Keratinocyte (primary cell): Measurements from ENCODE around the gene PTP4A2. TPM values are rescaled to one million over a fixed set of nuclear protein-coding genes. Genes with fewer than 3 reads are reported as not detected.

Source experiments
- DNase-seq: peaks from one replicate; pipeline ENCODE4 v3.0.0-alpha.2; 2011; ENCODE audit warnings: low read depth, missing footprints, low spot score
- FAIRE-seq: peaks from 2 replicates; lab custom pipeline; 2011; peaks lifted over from hg19 to GRCh38; lab: Jason Lieb, UNC
- H2AFZ ChIP-seq: 2 replicates; pipeline ENCODE4 v1.6.0; 2012; ENCODE audit warnings: low read length, control low read depth, inconsistent platforms; ENCODE audit not compliant: control insufficient read depth
- H3K27ac ChIP-seq: 2 replicates; pipeline ENCODE4 v1.5.1; 2011; ENCODE audit warnings: low read length; ENCODE audit not compliant: control insufficient read depth, insufficient read depth
- H3K27me3 ChIP-seq: 3 replicates; pipeline ENCODE4 v1.6.0; 2011; ENCODE audit warnings: low read length; ENCODE audit not compliant: control insufficient read depth, insufficient read depth; ENCODE audit errors: extremely low read depth
- H3K36me3 ChIP-seq, 2 experiments: 2 replicates in 1 of 2; 3 replicates in 1 of 2; pipeline ENCODE4 v1.5.1; 2011; ENCODE audit warnings: low read length in 2 of 2, mild to moderate bottlenecking in 1 of 2; ENCODE audit not compliant: control insufficient read depth in 2 of 2, insufficient read depth in 2 of 2; ENCODE audit errors: extremely low read depth in 1 of 2
- H3K4me1 ChIP-seq: 3 replicates; pipeline ENCODE4 v1.5.1; 2011; ENCODE audit warnings: low read length; ENCODE audit not compliant: control insufficient read depth, insufficient read depth; ENCODE audit errors: extremely low read depth
- H3K4me2 ChIP-seq: 3 replicates; pipeline ENCODE4 v1.6.0; 2011; ENCODE audit warnings: low read depth, low read length; ENCODE audit not compliant: control insufficient read depth, insufficient read depth; ENCODE audit errors: extremely low read depth
- H3K4me3 ChIP-seq, 3 experiments: fragments of 200-600 bp in 1 of 3; sonication (generic) in 1 of 3; 2 replicates in 2 of 3; 3 replicates in 1 of 3; pipeline ENCODE4 v1.5.1; 2011 to 2016; ENCODE audit warnings: low read length in 3 of 3, mild to moderate bottlenecking in 3 of 3, control low read depth in 2 of 3, inconsistent platforms in 1 of 3, low read depth in 1 of 3, mixed read lengths in 1 of 3, mixed run types in 1 of 3, moderate library complexity in 1 of 3; ENCODE audit not compliant: control insufficient read depth in 2 of 3, insufficient read depth in 2 of 3; ENCODE audit errors: extremely low read depth in 1 of 3
- H3K79me2 ChIP-seq: 2 replicates; pipeline ENCODE4 v1.6.0; 2012; ENCODE audit warnings: low read length; ENCODE audit not compliant: control insufficient read depth, insufficient read depth
- H3K9ac ChIP-seq: 3 replicates; pipeline ENCODE4 v1.6.0; 2011; ENCODE audit warnings: low read length; ENCODE audit not compliant: control insufficient read depth, insufficient read depth; ENCODE audit errors: extremely low read depth
- H3K9me1 ChIP-seq: 3 replicates; pipeline ENCODE4 v1.6.0; 2011; ENCODE audit warnings: low read length; ENCODE audit not compliant: control insufficient read depth, insufficient read depth; ENCODE audit errors: extremely low read depth
- H3K9me3 ChIP-seq: 2 replicates; pipeline ENCODE4 v1.5.1; 2012; ENCODE audit warnings: low read depth, low read length; ENCODE audit not compliant: control insufficient read depth
- H4K20me1 ChIP-seq: 3 replicates; pipeline ENCODE4 v1.6.0; 2011; ENCODE audit warnings: low read length; ENCODE audit not compliant: control insufficient read depth, insufficient read depth; ENCODE audit errors: extremely low read depth
- EZH2 ChIP-seq: IDR thresholded peaks from one replicate; pipeline ENCODE4 v1.6.1; 2012; ENCODE audit warnings: inconsistent platforms, mild to moderate bottlenecking, low read length, moderate library complexity
- dilution Hi-C: fragments of 300-500 bp; cut with MboI; formaldehyde crosslinking; loops from one replicate; pipeline ENCODE4 v1.7.0; 2020; ENCODE audit warnings: low sequenced_read_pairs; ENCODE audit not compliant: extremely low pct_ligation_motif_present
- polyA plus RNA-seq, 5 experiments: library from polyadenylated mRNA; depleted of rRNA in 3 of 5; stranded (reverse) in 3 of 5; stranded (forward) in 1 of 5; unstranded in 1 of 5; fragments of >200 nt; gene quantifications; 1 replicate in 1 of 5; 2 replicates in 3 of 5; 3 replicates in 1 of 5; pipeline versions ENCODE4 v1.2.1 to v1.2.3, GENCODE V29; 2011 to 2012; ENCODE audit warnings: missing spikeins in 2 of 5, low read depth in 1 of 5, low replicate concordance in 1 of 5
- TF ChIP-seq, protein P1 (sequence below), 3 experiments: IDR thresholded peaks in 1 of 3; conservative IDR thresholded peaks in 1 of 3; optimal IDR thresholded peaks in 1 of 3; 2 replicates in 2 of 3; 3 replicates in 1 of 3; pipeline versions ENCODE3 to v1.5.1; 2011; ENCODE audit warnings: low read length in 3 of 3, mild to moderate bottlenecking in 3 of 3, moderate library complexity in 2 of 3, control low read depth in 1 of 3, inconsistent platforms in 1 of 3; ENCODE audit not compliant: insufficient read depth in 2 of 3; ENCODE audit errors: extremely low read depth in 1 of 3

The PTP4A2 gene
- polyA plus RNA-seq, 1 donor (not counting 4 experiments of a cell fraction or from before 2014, with no cell fraction given) = 368 TPM

DNA sequence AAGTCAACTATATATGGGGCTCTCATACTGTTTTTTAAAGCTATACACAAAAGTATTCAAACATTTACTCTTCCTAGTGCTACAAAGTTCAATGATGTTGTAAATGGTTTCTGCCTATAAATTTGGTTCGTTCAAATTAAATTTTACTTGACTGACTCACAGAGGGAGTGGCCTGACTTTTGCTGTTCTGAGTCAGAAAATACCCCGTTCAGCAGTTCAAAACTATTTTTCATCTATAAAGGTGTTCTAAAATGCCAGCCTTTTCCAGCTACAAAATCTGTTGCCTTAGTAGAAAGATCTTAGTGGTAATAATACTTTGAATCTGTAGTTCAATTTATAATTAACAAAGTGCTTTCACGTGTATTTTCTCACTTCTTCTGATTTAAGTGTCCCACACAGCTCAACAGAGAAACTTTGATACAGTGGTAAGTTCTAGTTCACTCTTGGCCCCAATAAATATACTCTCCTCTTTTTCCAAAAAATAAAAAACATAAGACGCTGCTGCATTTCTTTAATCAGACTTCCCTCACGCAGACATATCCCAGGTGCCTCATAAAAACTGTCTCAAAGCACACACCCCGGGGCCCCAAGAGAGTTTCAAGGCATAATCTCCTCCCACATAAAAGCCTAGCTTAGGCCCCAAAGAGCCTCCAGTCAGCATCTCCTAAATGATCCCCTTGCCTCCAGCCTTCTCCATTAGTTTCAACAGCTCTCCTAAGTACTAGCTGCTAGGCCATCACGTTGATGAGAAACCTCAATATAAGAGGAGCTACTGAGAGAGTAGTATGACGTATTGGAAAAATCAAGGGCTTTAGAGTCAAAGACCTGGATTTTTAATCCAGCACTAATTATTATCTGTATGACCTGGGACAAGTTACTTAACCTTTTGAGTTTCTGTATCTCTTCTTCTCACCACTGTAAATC lies 3.2 kb downstream of the PTP4A2 start:
- Histone ChIP-seq H3K9ac (peak overlapping the region; percentile 74), H2AFZ (no peak overlapping the region), H3K4me3 (peak overlapping the region; percentile 8 to 60 (median 58)), H3K27me3 (no peaks in the 10 kb centered on the region), H3K9me1 (peaks cover 3% of the 10 kb centered on the region), H3K79me2 (peaks cover 76% of the 10 kb centered on the region), H3K27ac (peak overlapping the region; percentile 96), H3K36me3 (peaks cover 0 to 7% of the 10 kb centered on the region in 2 experiments), H3K9me3 (no peaks in the 10 kb centered on the region), H3K4me2 (peak overlapping the region; percentile 94), H3K4me1 (peaks cover 70% of the 10 kb centered on the region), H4K20me1 (peaks cover 20% of the 10 kb centered on the region)
- dilution Hi-C loops = no loop called here
- no peak for DNase-seq
- peak; percentile 9 for FAIRE-seq
- TF ChIP-seq EZH2 = no peak
- TF ChIP-seq, protein P1, sequence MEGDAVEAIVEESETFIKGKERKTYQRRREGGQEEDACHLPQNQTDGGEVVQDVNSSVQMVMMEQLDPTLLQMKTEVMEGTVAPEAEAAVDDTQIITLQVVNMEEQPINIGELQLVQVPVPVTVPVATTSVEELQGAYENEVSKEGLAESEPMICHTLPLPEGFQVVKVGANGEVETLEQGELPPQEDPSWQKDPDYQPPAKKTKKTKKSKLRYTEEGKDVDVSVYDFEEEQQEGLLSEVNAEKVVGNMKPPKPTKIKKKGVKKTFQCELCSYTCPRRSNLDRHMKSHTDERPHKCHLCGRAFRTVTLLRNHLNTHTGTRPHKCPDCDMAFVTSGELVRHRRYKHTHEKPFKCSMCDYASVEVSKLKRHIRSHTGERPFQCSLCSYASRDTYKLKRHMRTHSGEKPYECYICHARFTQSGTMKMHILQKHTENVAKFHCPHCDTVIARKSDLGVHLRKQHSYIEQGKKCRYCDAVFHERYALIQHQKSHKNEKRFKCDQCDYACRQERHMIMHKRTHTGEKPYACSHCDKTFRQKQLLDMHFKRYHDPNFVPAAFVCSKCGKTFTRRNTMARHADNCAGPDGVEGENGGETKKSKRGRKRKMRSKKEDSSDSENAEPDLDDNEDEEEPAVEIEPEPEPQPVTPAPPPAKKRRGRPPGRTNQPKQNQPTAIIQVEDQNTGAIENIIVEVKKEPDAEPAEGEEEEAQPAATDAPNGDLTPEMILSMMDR (optimal IDR thresholded peaks at IDR 0.05 in 1 of 3, IDR thresholded peaks at IDR 0.05 in 1 of 3, conservative IDR thresholded peaks at IDR 0.05 in 1 of 3; ENCODE audit: extremely low read depth in 1 of 3, insufficient read depth in 2 of 3, low read length in 3 of 3) = no peak

DNA sequence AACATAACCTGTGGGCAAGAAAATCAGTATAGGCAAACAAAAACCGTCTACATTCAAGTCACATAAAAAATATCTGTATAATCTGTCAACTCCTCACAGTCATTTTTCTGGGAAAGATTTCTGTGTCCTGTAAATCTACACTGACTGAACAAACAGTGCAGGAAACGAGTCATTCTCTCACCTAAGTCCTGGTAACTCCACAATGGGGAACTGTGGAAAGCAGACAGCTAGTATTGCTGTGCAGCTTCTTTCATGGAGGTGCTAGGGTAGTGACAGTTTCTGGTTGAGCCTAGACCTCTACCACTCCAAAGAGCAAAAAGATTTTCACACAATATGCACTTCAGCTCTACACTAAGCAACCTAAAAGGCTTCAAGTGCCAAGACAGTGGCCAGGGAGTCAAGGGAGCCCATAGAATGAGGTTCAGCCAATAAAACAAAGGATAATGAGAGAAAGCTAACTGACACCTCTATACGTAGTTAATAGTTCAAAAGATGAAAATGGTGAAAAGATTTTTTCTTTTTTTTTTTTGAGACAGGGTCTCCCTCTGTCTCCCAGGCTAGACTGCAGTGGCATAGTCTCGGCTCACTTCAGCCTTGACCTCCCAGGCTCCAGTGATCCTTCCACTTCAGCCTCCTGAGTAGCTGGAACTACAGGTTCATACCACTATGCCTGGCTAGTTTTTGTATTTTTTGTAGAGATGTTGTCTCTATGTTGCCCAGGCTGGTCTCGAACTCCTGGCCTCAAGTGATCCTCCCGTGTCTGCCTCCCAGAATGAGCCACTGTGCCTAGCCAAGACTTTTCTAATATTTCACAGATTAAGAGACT lies 5.5 kb downstream of the PTP4A2 start:
- dilution Hi-C loops = no loop called here
- H2AFZ ChIP-seq = no peak overlapping the region
- peak; percentile 80 for FAIRE-seq
- peaks cover 97% of the 10 kb centered on the region for H3K79me2 ChIP-seq
- peak overlapping the region; percentile 2 for H3K9ac ChIP-seq
- H3K27me3 ChIP-seq = no peaks in the 10 kb centered on the region
- peak overlapping the region; percentile 54 for H3K27ac ChIP-seq
- DNase-seq = no peak
- H3K9me1 ChIP-seq = peaks cover 3% of the 10 kb centered on the region
- H3K36me3 ChIP-seq = peaks cover 0 to 9% of the 10 kb centered on the region in 2 experiments
- peak overlapping the region in 1 of 3 experiments; percentile 16 for H3K4me3 ChIP-seq
- peaks cover 58% of the 10 kb centered on the region for H3K4me1 ChIP-seq
- no peaks in the 10 kb centered on the region for H3K9me3 ChIP-seq
- H3K4me2 ChIP-seq = peak overlapping the region; percentile 53
- no peak for TF ChIP-seq EZH2
- TF ChIP-seq, protein P1 (optimal IDR thresholded peaks at IDR 0.05 in 1 of 3, IDR thresholded peaks at IDR 0.05 in 1 of 3, conservative IDR thresholded peaks at IDR 0.05 in 1 of 3; ENCODE audit: extremely low read depth in 1 of 3, insufficient read depth in 2 of 3, low read length in 3 of 3) = no peak
- peaks cover 24% of the 10 kb centered on the region for H4K20me1 ChIP-seq
